OCI-LY7 (cell line): ENCODE data around the gene PALB2. TPM values are rescaled to one million over a fixed set of nuclear protein-coding genes. Genes with fewer than 3 reads are reported as not detected.

Experiments
- BruUV-seq: library from RNA; stranded (reverse); fragments of 400-500 nt; replicated peaks from 2 replicates; lab custom pipeline; 2021; lab: Mats Ljungman, UMichigan
- CTCF ChIA-PET: fragments of 300-600 bp; sonication (Branson Sonifier 250); formaldehyde crosslinking; loops from one replicate; lab custom pipeline; 2022; ENCODE audit warnings: antibody characterized with exemption; ENCODE audit not compliant: unreplicated experiment; lab: Charles Lee
- POLR2A ChIA-PET: fragments of 300-600 bp; sonication (Branson Sonifier 250); formaldehyde crosslinking; loops from one replicate; lab custom pipeline; 2022; ENCODE audit warnings: antibody characterized with exemption; lab: Charles Lee
- DNase-seq: peaks from one replicate; pipeline ENCODE4 v3.0.0-alpha.2; 2015; ENCODE audit warnings: low spot score
- H2AFZ ChIP-seq: fragments of 200-600 bp; sonication (generic), shearing (Covaris generic); 2 replicates; pipeline ENCODE4 v1.6.1; 2014; ENCODE audit warnings: mild to moderate bottlenecking, antibody characterized with exemption, low read length, moderate library complexity
- H3K27ac ChIP-seq: fragments of 200-600 bp; sonication (generic); 2 replicates; pipeline ENCODE4 v1.5.1; 2014; ENCODE audit warnings: mixed run types, low read depth, mild to moderate bottlenecking, moderate library complexity, low read length, inconsistent platforms; ENCODE audit not compliant: poor library complexity, severe bottlenecking
- H3K36me3 ChIP-seq: fragments of 200-600 bp; sonication (generic); 2 replicates; pipeline ENCODE4 v1.6.1; 2014; ENCODE audit warnings: mild to moderate bottlenecking, antibody characterized with exemption, low read length, moderate library complexity, mixed read lengths; ENCODE audit not compliant: insufficient read depth
- H3K4me1 ChIP-seq: fragments of 200-600 bp; sonication (generic); 2 replicates; pipeline ENCODE4 v1.5.1; 2014; ENCODE audit warnings: mild to moderate bottlenecking, low read length; ENCODE audit not compliant: insufficient read depth, poor library complexity, severe bottlenecking
- H3K4me2 ChIP-seq: fragments of 200-600 bp; sonication (generic); 2 replicates; pipeline ENCODE4 v1.6.1; 2014; ENCODE audit warnings: mild to moderate bottlenecking, low read length
- H3K4me3 ChIP-seq: fragments of 200-600 bp; sonication (generic); 2 replicates; pipeline ENCODE4 v1.5.1; 2014; ENCODE audit warnings: mild to moderate bottlenecking, low read depth, low read length; ENCODE audit not compliant: poor library complexity, severe bottlenecking
- H3K79me2 ChIP-seq: fragments of 200-600 bp; sonication (generic); 2 replicates; pipeline ENCODE4 v1.6.1; 2016; ENCODE audit warnings: low read depth, mild to moderate bottlenecking, low read length, moderate library complexity, mixed read lengths; ENCODE audit not compliant: insufficient read depth
- H3K9me2 ChIP-seq: fragments of 200-600 bp; sonication (generic); 2 replicates; pipeline ENCODE4 v1.6.1; 2016; ENCODE audit warnings: mild to moderate bottlenecking, low read length, mixed read lengths; ENCODE audit not compliant: insufficient read depth
- H3K9me3 ChIP-seq: fragments of 200-600 bp; sonication (generic); 2 replicates; pipeline ENCODE4 v1.6.1; 2014; ENCODE audit warnings: mild to moderate bottlenecking, mixed run types, low read length, mixed read lengths
- H4K20me1 ChIP-seq: fragments of 200-600 bp; sonication (generic); 2 replicates; pipeline ENCODE4 v1.6.1; 2014; ENCODE audit warnings: mild to moderate bottlenecking, antibody characterized with exemption, low read length, moderate library complexity, mixed read lengths; ENCODE audit not compliant: insufficient read depth
- EZH2phosphoT487 ChIP-seq: fragments of 200-600 bp; sonication (generic); IDR thresholded peaks from 2 replicates; pipeline ENCODE4 v1.6.1; 2018; ENCODE audit warnings: low read depth, borderline replicate concordance, mild to moderate bottlenecking, mixed run types, antibody characterized with exemption, low read length, moderate library complexity, mixed read lengths
- intact Hi-C: fragments of 100-400 bp; cut with micrococcal nuclease; formaldehyde crosslinking; loops from one replicate; pipeline ENCODE4 v1.10.0; 2022; ENCODE audit not compliant: unreplicated experiment
- total RNA-seq, 2 experiments: library from RNA; depleted of rRNA in 1 of 2; stranded (reverse); fragments of >200 nt in 1 of 2; shearing (Covaris generic) in 1 of 2; gene quantifications; 2 replicates each; pipeline ENCODE4 v1.2.3, GENCODE V29; 2014 to 2022
- TF ChIP-seq, protein P1 (sequence below): fragments of 200-600 bp; sonication (generic); conservative IDR thresholded peaks from 2 replicates; pipeline ENCODE4 v1.5.1; 2014; ENCODE audit warnings: mild to moderate bottlenecking, antibody characterized with exemption, low read length, moderate library complexity, mixed read lengths

Gene PALB2
- total RNA-seq, 2 experiments from 2014 or later: 16.6 to 35.1 TPM

GRCh38 chr16:23629516-23629915 is 11.6 kb downstream of the PALB2 start:
- H2AFZ ChIP-seq: no peak overlapping the region
- CTCF ChIA-PET: no interaction called here
- H3K4me2 ChIP-seq: no peak overlapping the region
- no peaks in the 10 kb centered on the region for H3K9me3 ChIP-seq
- no peaks in the 10 kb centered on the region for H4K20me1 ChIP-seq
- intact Hi-C loops: no loop called here
- no peak overlapping the region for H3K4me3 ChIP-seq
- peaks cover 12% of the 10 kb centered on the region; the same call in 1 of the 2 replicates for H3K79me2 ChIP-seq
- no peak for DNase-seq
- no TSS peak for BruUV-seq
- H3K4me1 ChIP-seq: no peaks in the 10 kb centered on the region
- TF ChIP-seq, protein P1, sequence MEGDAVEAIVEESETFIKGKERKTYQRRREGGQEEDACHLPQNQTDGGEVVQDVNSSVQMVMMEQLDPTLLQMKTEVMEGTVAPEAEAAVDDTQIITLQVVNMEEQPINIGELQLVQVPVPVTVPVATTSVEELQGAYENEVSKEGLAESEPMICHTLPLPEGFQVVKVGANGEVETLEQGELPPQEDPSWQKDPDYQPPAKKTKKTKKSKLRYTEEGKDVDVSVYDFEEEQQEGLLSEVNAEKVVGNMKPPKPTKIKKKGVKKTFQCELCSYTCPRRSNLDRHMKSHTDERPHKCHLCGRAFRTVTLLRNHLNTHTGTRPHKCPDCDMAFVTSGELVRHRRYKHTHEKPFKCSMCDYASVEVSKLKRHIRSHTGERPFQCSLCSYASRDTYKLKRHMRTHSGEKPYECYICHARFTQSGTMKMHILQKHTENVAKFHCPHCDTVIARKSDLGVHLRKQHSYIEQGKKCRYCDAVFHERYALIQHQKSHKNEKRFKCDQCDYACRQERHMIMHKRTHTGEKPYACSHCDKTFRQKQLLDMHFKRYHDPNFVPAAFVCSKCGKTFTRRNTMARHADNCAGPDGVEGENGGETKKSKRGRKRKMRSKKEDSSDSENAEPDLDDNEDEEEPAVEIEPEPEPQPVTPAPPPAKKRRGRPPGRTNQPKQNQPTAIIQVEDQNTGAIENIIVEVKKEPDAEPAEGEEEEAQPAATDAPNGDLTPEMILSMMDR: no peak
- no peak for TF ChIP-seq EZH2phosphoT487
- H3K27ac ChIP-seq: no peak overlapping the region
- no peaks in the 10 kb centered on the region for H3K9me2 ChIP-seq
- POLR2A ChIA-PET: no interaction called here
- peaks cover 87% of the 10 kb centered on the region for H3K36me3 ChIP-seq

DNA sequence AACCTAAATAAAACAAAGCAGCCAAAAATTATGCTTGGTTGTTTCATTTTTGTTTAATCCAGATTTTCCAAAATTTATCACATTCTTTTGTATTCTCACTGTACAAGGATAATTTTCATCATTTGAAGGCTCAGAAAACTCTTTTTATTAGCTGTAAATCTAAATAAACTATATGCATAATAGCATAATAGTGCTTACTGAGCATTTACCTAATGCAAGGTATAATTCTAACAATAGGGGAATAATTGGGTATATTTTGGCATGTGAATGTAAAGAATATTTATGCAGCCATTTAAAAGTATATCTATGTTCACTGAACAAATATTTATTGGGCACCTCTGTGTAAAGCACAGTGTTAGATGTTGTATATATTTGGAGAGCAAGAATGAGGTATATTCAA is 17.0 kb downstream of the PALB2 start:
- TF ChIP-seq EZH2phosphoT487: no peak

DNA sequence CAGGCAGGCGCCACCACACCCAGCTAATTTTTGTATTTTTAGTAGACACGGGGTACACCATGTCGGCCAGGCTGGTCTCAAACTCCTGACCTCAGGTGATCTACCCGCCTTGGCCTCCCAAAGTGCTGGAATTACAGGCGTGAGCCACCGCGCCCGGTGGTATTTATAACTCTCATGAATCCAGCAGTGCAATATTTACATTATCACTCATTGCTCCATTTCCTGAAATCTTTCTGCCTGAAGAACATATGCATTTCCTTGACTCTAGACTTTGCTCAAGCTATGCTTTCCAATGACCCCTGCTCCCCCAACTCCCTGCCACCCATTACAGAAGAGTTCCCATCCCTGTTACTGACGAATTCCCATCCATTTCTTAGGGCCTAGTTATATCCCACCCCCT is 25.3 kb downstream of the PALB2 start:
- Histone ChIP-seq H3K4me3 (no peak overlapping the region), H2AFZ (no peak overlapping the region), H3K9me3 (no peaks in the 10 kb centered on the region), H3K4me1 (no peaks in the 10 kb centered on the region), H3K79me2 (no peaks in the 10 kb centered on the region), H4K20me1 (no peaks in the 10 kb centered on the region), H3K36me3 (peaks cover 83% of the 10 kb centered on the region), H3K27ac (no peak overlapping the region), H3K9me2 (no peaks in the 10 kb centered on the region), H3K4me2 (no peak overlapping the region)
- no peak for DNase-seq
- ChIA-PET CTCF (no interaction called here), POLR2A (no interaction called here)
- BruUV-seq: no TSS peak
- intact Hi-C loops: no loop called here
- TF ChIP-seq EZH2phosphoT487: no peak
- TF ChIP-seq, protein P1: no peak

More for the DNA sequence above, 17.0 kb downstream of the PALB2 start:
- no peak overlapping the region for H3K4me3 ChIP-seq
- POLR2A ChIA-PET: no interaction called here
- no peak overlapping the region for H3K27ac ChIP-seq
- intact Hi-C loops: no loop called here
- no peaks in the 10 kb centered on the region for H3K9me3 ChIP-seq
- no peaks in the 10 kb centered on the region for H3K4me1 ChIP-seq
- no peak for DNase-seq
- no peak overlapping the region for H3K4me2 ChIP-seq
- no peaks in the 10 kb centered on the region for H3K9me2 ChIP-seq
- H3K36me3 ChIP-seq: peaks cover 89% of the 10 kb centered on the region
- BruUV-seq: no TSS peak
- H3K79me2 ChIP-seq: no peaks in the 10 kb centered on the region
- H2AFZ ChIP-seq: no peak overlapping the region
- CTCF ChIA-PET: no interaction called here
- H4K20me1 ChIP-seq: no peaks in the 10 kb centered on the region
